A549 (cell line): ENCODE data around the gene LRP5. TPM values are rescaled to one million over a fixed set of nuclear protein-coding genes. Genes with fewer than 3 reads are reported as not detected.

ENCODE experiments used
- ATAC-seq, 2 experiments: fragments of 200-7000 bp in 1 of 2; fragments of >200 bp in 1 of 2; cut with Nextera tagmentation in 1 of 2; cut with Tn5 transposase in 1 of 2; 3 replicates each; pipeline versions ENCODE4 v1.8.0 to v1.9.1; 2018 to 2020; ENCODE audit warnings: mild to moderate bottlenecking in 1 of 2, moderate library complexity in 1 of 2
- CTCF ChIA-PET: fragments of 300-600 bp; sonication (Branson Sonifier 250); formaldehyde crosslinking; extraction: SDS; loops from one replicate; lab custom pipeline; 2021; ENCODE audit warnings: antibody characterized with exemption, inconsistent platforms; lab: Yijun Ruan, JAX
- POLR2A ChIA-PET: fragments of 350-600 bp; formaldehyde crosslinking; extraction: SDS; loops from one replicate; lab custom pipeline; 2021; ENCODE audit warnings: antibody characterized with exemption, inconsistent platforms; lab: Yijun Ruan, JAX
- DNase-seq, 2 experiments: peaks; one replicate each; pipeline versions ENCODE4 v3.0.0 to v3.0.0-alpha.2; 2011 to 2016; ENCODE audit warnings: low read depth in 1 of 2, low spot score in 1 of 2
- FAIRE-seq: peaks from 2 replicates; lab custom pipeline; 2011; peaks lifted over from hg19 to GRCh38; lab: Jason Lieb, UNC
- H3K27ac ChIP-seq, 2 experiments: fragments of >200 bp; sonication (Bioruptor Twin); formaldehyde crosslinking; 3 replicates each; pipeline ENCODE4 v1.5.1; 2016 to 2017
- H3K4me1 ChIP-seq: fragments of >200 bp; sonication (Bioruptor Twin); formaldehyde crosslinking; 3 replicates; pipeline ENCODE4 v1.6.1; 2016
- H3K4me2 ChIP-seq: fragments of >200 bp; sonication (Bioruptor Twin); formaldehyde crosslinking; 3 replicates; pipeline ENCODE4 v1.6.1; 2016
- H3K4me3 ChIP-seq: fragments of >200 bp; sonication (Bioruptor Twin); formaldehyde crosslinking; 3 replicates; pipeline ENCODE4 v1.5.1; 2016
- H3K9me3 ChIP-seq: fragments of >200 bp; sonication (Bioruptor Twin); formaldehyde crosslinking; 3 replicates; pipeline ENCODE4 v1.6.1; 2016
- BCL3 ChIP-seq: fragments of >200 bp; sonication (Bioruptor Twin); formaldehyde crosslinking; IDR thresholded peaks from 3 replicates; pipeline ENCODE4 v1.6.1; 2016
- CHD2 ChIP-seq: fragments of 150-350 bp; IDR thresholded peaks from 2 replicates; pipeline ENCODE4 v1.6.1; 2014; ENCODE audit warnings: low read length; ENCODE audit not compliant: partially characterized antibody
- CHD4 ChIP-seq: fragments of 200-600 bp; sonication (generic); IDR thresholded peaks from 2 replicates; pipeline ENCODE4 v1.6.1; 2016; ENCODE audit warnings: antibody characterized with exemption, mild to moderate bottlenecking, borderline replicate concordance
- FOSB ChIP-seq: fragments of 250-450 bp; sonication (Bioruptor Pico); IDR thresholded peaks from 2 replicates; pipeline ENCODE4 v1.5.0; 2020; ENCODE audit warnings: mild to moderate bottlenecking, moderate library complexity
- FOSL2 ChIP-seq, 2 experiments: fragments of 450-650 bp in 1 of 2; fragments of >200 bp in 1 of 2; sonication (Bioruptor Twin) in 1 of 2; formaldehyde crosslinking; IDR thresholded peaks; 2 replicates each; pipeline versions ENCODE4 v1.5.0 to v1.6.1; 2016 to 2020; ENCODE audit warnings: mild to moderate bottlenecking in 1 of 2, moderate library complexity in 1 of 2
- HEYL ChIP-seq: fragments of 250-450 bp; sonication (Bioruptor Pico); IDR thresholded peaks from 2 replicates; pipeline ENCODE4 v1.8.0; 2021; ENCODE audit warnings: mild to moderate bottlenecking, moderate library complexity
- HOXB13 ChIP-seq: fragments of 250-450 bp; sonication (Bioruptor Pico); IDR thresholded peaks from 2 replicates; pipeline ENCODE4 v1.5.0; 2020; ENCODE audit warnings: low read depth, mild to moderate bottlenecking, moderate library complexity
- JUN ChIP-seq, 2 experiments: fragments of >200 bp; sonication (Bioruptor Twin); formaldehyde crosslinking; IDR thresholded peaks; 2 replicates in 1 of 2; 3 replicates in 1 of 2; pipeline ENCODE4 v1.6.1; 2016 to 2017
- KDM5A ChIP-seq: fragments of 200-600 bp; sonication (generic); IDR thresholded peaks from 2 replicates; pipeline ENCODE4 v1.6.1; 2016; ENCODE audit warnings: antibody characterized with exemption, mild to moderate bottlenecking
- MAX ChIP-seq: IDR thresholded peaks from 2 replicates; pipeline ENCODE4 v1.6.1; 2012
- MAZ ChIP-seq: fragments of 150-350 bp; IDR thresholded peaks from 2 replicates; pipeline ENCODE4 v1.6.1; 2014; ENCODE audit warnings: antibody characterized with exemption, low read depth, low read length, borderline replicate concordance
- MYC ChIP-seq: IDR thresholded peaks from 2 replicates; pipeline ENCODE4 v1.6.1; 2012; ENCODE audit warnings: mild to moderate bottlenecking, inconsistent platforms, low read length, improper control_type of control experiment, borderline replicate concordance
- NPAS2 ChIP-seq: fragments of 250-450 bp; sonication (Bioruptor Pico); IDR thresholded peaks from 2 replicates; pipeline ENCODE4 v1.8.0; 2022; ENCODE audit warnings: mild to moderate bottlenecking, moderate library complexity, borderline replicate concordance
- NR3C1 ChIP-seq: fragments of >200 bp; sonication (Bioruptor Twin); formaldehyde crosslinking; IDR thresholded peaks from 3 replicates; pipeline ENCODE4 v1.6.1; 2017
- PBX3 ChIP-seq: IDR thresholded peaks from 2 replicates; pipeline ENCODE4 v1.6.1; 2012
- PHF8 ChIP-seq: fragments of 200-600 bp; sonication (generic); IDR thresholded peaks from 2 replicates; pipeline ENCODE4 v1.6.1; 2016; ENCODE audit warnings: low read depth, mild to moderate bottlenecking, antibody characterized with exemption, moderate library complexity, borderline replicate concordance
- POLR2A ChIP-seq: IDR thresholded peaks from 2 replicates; pipeline ENCODE4 v1.6.1; 2012; ENCODE audit warnings: mild to moderate bottlenecking, low read length
- POLR2AphosphoS2 ChIP-seq: conservative IDR thresholded peaks from 2 replicates; pipeline ENCODE4 v1.6.1; 2012; ENCODE audit warnings: low read length, improper control_type of control experiment, inconsistent platforms
- RAD21 ChIP-seq, 2 experiments: fragments of >200 bp in 1 of 2; sonication (Bioruptor Twin) in 1 of 2; formaldehyde crosslinking in 1 of 2; IDR thresholded peaks in 1 of 2; conservative IDR thresholded peaks in 1 of 2; 2 replicates in 1 of 2; 3 replicates in 1 of 2; pipeline ENCODE4 v1.6.1; 2012 to 2018; ENCODE audit warnings: inconsistent platforms in 1 of 2
- RARB ChIP-seq: fragments of 250-450 bp; sonication (Bioruptor Pico); IDR thresholded peaks from 2 replicates; pipeline ENCODE4 v1.8.0; 2021; ENCODE audit warnings: mild to moderate bottlenecking, moderate library complexity
- RCOR1 ChIP-seq: fragments of 150-350 bp; IDR thresholded peaks from 2 replicates; pipeline ENCODE4 v1.6.1; 2014; ENCODE audit warnings: antibody characterized with exemption, low read length, low read depth
- RFX5 ChIP-seq: fragments of 450-650 bp; IDR thresholded peaks from 2 replicates; pipeline ENCODE4 v1.7.1; 2014; ENCODE audit warnings: antibody characterized with exemption, mild to moderate bottlenecking, moderate library complexity
- TFCP2L1 ChIP-seq: fragments of 250-450 bp; sonication (Bioruptor Pico); IDR thresholded peaks from 2 replicates; pipeline ENCODE4 v1.5.0; 2021; ENCODE audit warnings: mild to moderate bottlenecking
- TP53 ChIP-seq: fragments of 250-450 bp; sonication (Bioruptor Pico); IDR thresholded peaks from 2 replicates; pipeline ENCODE4 v1.5.0; 2021; ENCODE audit warnings: mild to moderate bottlenecking, moderate library complexity
- USF2 ChIP-seq: fragments of 450-650 bp; IDR thresholded peaks from 2 replicates; pipeline ENCODE4 v1.6.1; 2014; ENCODE audit warnings: antibody characterized with exemption
- ZC3H11A ChIP-seq: fragments of 450-650 bp; IDR thresholded peaks from 2 replicates; pipeline ENCODE4 v1.6.1; 2014; ENCODE audit warnings: antibody characterized with exemption, mild to moderate bottlenecking
- ZNF302 ChIP-seq: fragments of 250-450 bp; sonication (Bioruptor Pico); IDR thresholded peaks from 2 replicates; pipeline ENCODE4 v1.9.0; 2021; ENCODE audit warnings: inconsistent platforms, mild to moderate bottlenecking, moderate library complexity
- ZSCAN20 ChIP-seq: fragments of 250-450 bp; sonication (Bioruptor Pico); IDR thresholded peaks from 2 replicates; pipeline ENCODE4 v1.8.0; 2022; ENCODE audit warnings: mild to moderate bottlenecking, moderate library complexity
- WGBS: methylation state at CpG from one replicate; pipeline ENCODE4 v1.1.6; 2017; ENCODE audit errors: missing lambda C conversion rate; 5-methylcytosine and 5-hydroxymethylcytosine counted together
- polyA plus RNA-seq, 4 experiments: library from polyadenylated mRNA; depleted of rRNA in 3 of 4; stranded (reverse); fragments of >200 nt; fragmentation: RNase III in 1 of 4; extraction: RNeasy Plus Mini Kit Qiagen cat#74134 plus additional on column Dnase treatment in 1 of 4; gene quantifications; 2 replicates in 3 of 4; 3 replicates in 1 of 4; pipeline ENCODE4 v1.2.3, GENCODE V29; 2011 to 2017

The LRP5 gene
- polyA plus RNA-seq, 2 of the 4 experiments (the other 2 are of a cell fraction) = 10.9 to 32.3 TPM

GRCh38 chr11:68295271-68295670 is 17.1 kb upstream of the LRP5 start:
- ChIA-PET CTCF (interaction anchor here (0.8 to 7.0 kb wide), 8 partner anchors 14 to 199 kb away, joined by 4 to 131 read pairs (median 42); partner anchors contain the start of genes C11orf24 and LRP5), POLR2A (interaction anchor here (1.0 kb wide), 1 partner anchor 23 kb away, joined by 5 read pairs; the partner anchor contains the start of gene C11orf24)
- no peak overlapping the region for H3K27ac ChIP-seq
- H3K4me1 ChIP-seq = peaks cover 20% of the 10 kb centered on the region
- H3K4me2 ChIP-seq = no peak overlapping the region
- peaks cover 3% of the 10 kb centered on the region; the same call in 1 of the 3 replicates for H3K9me3 ChIP-seq
- no peak for FAIRE-seq
- 94% methylated on average over 1 of the region's 1 CpG for WGBS
- TF ChIP-seq RARB (no peak), RCOR1 (no peak), TP53 (CRISPR knock-in tag) (no peak)
- no peak for ATAC-seq
- H3K4me3 ChIP-seq = no peak overlapping the region
- DNase-seq = no peak

- FAIRE-seq (no peak), DNase-seq (no peak), ATAC-seq (no peak)
- no peak for TF ChIP-seq HEYL (CRISPR knock-in tag)
- no peak for TF ChIP-seq ZC3H11A
- TF ChIP-seq PBX3 = no peak
- TF ChIP-seq KDM5A = no peak
- no peak for TF ChIP-seq FOSB (CRISPR knock-in tag)
- no peak for TF ChIP-seq PHF8
- TF ChIP-seq RAD21 (conservative IDR thresholded peaks at IDR 0.05 in 1 of 2, IDR thresholded peaks at IDR 0.05 in 1 of 2) = no peak
- no peak for TF ChIP-seq NR3C1
- no peak for TF ChIP-seq CHD2
- no peak for TF ChIP-seq NPAS2 (CRISPR knock-in tag)
- TF ChIP-seq RFX5 = no peak
- TF ChIP-seq FOSL2 (IDR thresholded peaks at IDR 0.05) = no peak
- no peak for TF ChIP-seq FOSL2 (CRISPR knock-in tag; IDR thresholded peaks at IDR 0.05)
- TF ChIP-seq JUN (IDR thresholded peaks at IDR 0.05) = no peak
- Histone ChIP-seq H3K9me3 (no peaks in the 10 kb centered on the region), H3K4me1 (peaks cover 20% of the 10 kb centered on the region), H3K4me2 (no peak overlapping the region), H3K4me3 (no peak overlapping the region), H3K27ac (no peak overlapping the region)
- CTCF ChIA-PET = interaction anchor here (0.8 to 7.0 kb wide), 10 partner anchors 13 to 198 kb away, joined by 3 to 131 read pairs (median 14); partner anchors contain the start of genes C11orf24 and LRP5
- WGBS = 91% methylated on average over 5 of the region's 5 CpGs
- POLR2A ChIA-PET = interaction anchor here (1.0 kb wide), 1 partner anchor 24 kb away, joined by 5 read pairs; the partner anchor contains the start of gene C11orf24
Observed at GRCh38 chr11:68295940-68296339, 16.5 kb upstream of the LRP5 start.

- FAIRE-seq = no peak
- ChIA-PET POLR2A (no interaction called here), CTCF (interaction anchor here (0.6 to 7.0 kb wide), 35 partner anchors 10 to 690 kb away, joined by 3 to 131 read pairs (median 8); partner anchors contain the start of genes C11orf24 and LRP5)
- Histone ChIP-seq H3K27ac (peak overlapping the region in 1 of 2 experiments; percentile 82; a peak in 3 of 6 replicates), H3K4me3 (no peak overlapping the region), H3K4me1 (peaks cover 20% of the 10 kb centered on the region), H3K9me3 (no peaks in the 10 kb centered on the region), H3K4me2 (no peak overlapping the region)
- TF ChIP-seq RFX5 (no peak), USF2 (no peak), POLR2A (no peak), MAX (no peak), CHD4 (no peak), HOXB13 (CRISPR knock-in tag) (no peak), ZSCAN20 (no peak), BCL3 (no peak), PBX3 (no peak), MYC (no peak), TFCP2L1 (no peak), MAZ (no peak), ZNF302 (CRISPR knock-in tag) (no peak), POLR2AphosphoS2 (no peak), RAD21 (conservative IDR thresholded peaks at IDR 0.05 in 1 of 2, IDR thresholded peaks at IDR 0.05 in 1 of 2) (no peak)
- DNase-seq = no peak
- WGBS = 93% methylated on average over 15 of the region's 15 CpGs
- no peak for ATAC-seq
Observed at GRCh38 chr11:68296344-68297051, 15.9 kb upstream of the LRP5 start.
